Measurements from ENCODE around the gene EPSTI1.

- TF ChIP-seq CTCF (IDR thresholded peaks at IDR 0.05; ENCODE audit: borderline replicate concordance, extremely low read depth, low read length, poor library complexity, severe bottlenecking) = no peak
- no peak for TF ChIP-seq EZH2 (IDR thresholded peaks at IDR 0.05; ENCODE audit: borderline replicate concordance, low read depth, low read length, severe bottlenecking)
Measured at GRCh38 chr13:43006893-43007631, 15.0 kb upstream of the EPSTI1 start.
